ENCODE measurements around the gene ADGRG3.

The ADGRG3 gene

GRCh38 chr16:57637020-57637419 is 31.1 kb upstream of the ADGRG3 start:
- no peak overlapping the region for H3K4me3 ChIP-seq (replicated peaks in 1 of 2; ENCODE audit: low read depth in 2 of 2, low read length in 2 of 2)
- DNase-seq (ENCODE audit: low read depth in 2 of 2): peak; percentile 44 to 48
- no peak for TF ChIP-seq CTCF (IDR thresholded peaks at IDR 0.05; ENCODE audit: low read depth, low read length)

- DNase-seq (ENCODE audit: low read depth in 2 of 2): peak in 1 of 2 donors; percentile 53
- no peak for TF ChIP-seq CTCF (IDR thresholded peaks at IDR 0.05; ENCODE audit: low read depth, low read length)
- no peak overlapping the region for H3K4me3 ChIP-seq (replicated peaks in 1 of 2; ENCODE audit: low read depth in 2 of 2, low read length in 2 of 2)
Observed at GRCh38 chr16:57637424-57637823, 30.7 kb upstream of the ADGRG3 start.

- TF ChIP-seq CTCF (IDR thresholded peaks at IDR 0.05; ENCODE audit: low read depth, low read length): no peak
- no peak for DNase-seq (ENCODE audit: low read depth in 2 of 2)
- no peak overlapping the region for H3K4me3 ChIP-seq (replicated peaks in 1 of 2; ENCODE audit: low read depth in 2 of 2, low read length in 2 of 2)
Observed at GRCh38 chr16:57637965-57638364, 30.1 kb upstream of the ADGRG3 start.

- TF ChIP-seq CTCF (IDR thresholded peaks at IDR 0.05; ENCODE audit: low read depth, low read length): no peak
- no peak for DNase-seq (ENCODE audit: low read depth in 2 of 2)
Observed at GRCh38 chr16:57638381-57638780, 29.7 kb upstream of the ADGRG3 start.

GRCh38 chr16:57639172-57639887 is 28.8 kb upstream of the ADGRG3 start:
- TF ChIP-seq CTCF (IDR thresholded peaks at IDR 0.05; ENCODE audit: low read depth, low read length): no peak
- no peak overlapping the region for H3K4me3 ChIP-seq (replicated peaks in 1 of 2; ENCODE audit: low read depth in 2 of 2, low read length in 2 of 2)
- peak in 1 of 2 donors; percentile 26 for DNase-seq (ENCODE audit: low read depth in 2 of 2)

More at GRCh38 chr16:57638381-57638780, 29.7 kb upstream of the ADGRG3 start:
- no peak overlapping the region for H3K4me3 ChIP-seq (replicated peaks in 1 of 2; ENCODE audit: low read depth in 2 of 2, low read length in 2 of 2)

- no peak for DNase-seq (ENCODE audit: low read depth in 2 of 2)
- H3K4me3 ChIP-seq (replicated peaks in 1 of 2; ENCODE audit: low read depth in 2 of 2, low read length in 2 of 2): no peak overlapping the region
- TF ChIP-seq CTCF (IDR thresholded peaks at IDR 0.05; ENCODE audit: low read depth, low read length): no peak
Observed at GRCh38 chr16:57640185-57640584, 27.9 kb upstream of the ADGRG3 start.

GRCh38 chr16:57640612-57641011 is 27.5 kb upstream of the ADGRG3 start:
- H3K4me3 ChIP-seq (replicated peaks in 1 of 2; ENCODE audit: low read depth in 2 of 2, low read length in 2 of 2): no peak overlapping the region
- DNase-seq (ENCODE audit: low read depth in 2 of 2): no peak
- TF ChIP-seq CTCF (IDR thresholded peaks at IDR 0.05; ENCODE audit: low read depth, low read length): no peak
